ENCODE results near the gene GTF3C6. TPM values are rescaled to one million over a fixed set of nuclear protein-coding genes. Genes with fewer than 3 reads are reported as not detected.
"Not testable (repeated sequence)": the region's sequence is repeated elsewhere in the genome, so short reads cannot be mapped to it uniquely, and the experiment has no call there.

GTF3C6 gene
- total RNA-seq, 2 experiments from 2014 or later: 60.9 to 65.4 TPM

DNA sequence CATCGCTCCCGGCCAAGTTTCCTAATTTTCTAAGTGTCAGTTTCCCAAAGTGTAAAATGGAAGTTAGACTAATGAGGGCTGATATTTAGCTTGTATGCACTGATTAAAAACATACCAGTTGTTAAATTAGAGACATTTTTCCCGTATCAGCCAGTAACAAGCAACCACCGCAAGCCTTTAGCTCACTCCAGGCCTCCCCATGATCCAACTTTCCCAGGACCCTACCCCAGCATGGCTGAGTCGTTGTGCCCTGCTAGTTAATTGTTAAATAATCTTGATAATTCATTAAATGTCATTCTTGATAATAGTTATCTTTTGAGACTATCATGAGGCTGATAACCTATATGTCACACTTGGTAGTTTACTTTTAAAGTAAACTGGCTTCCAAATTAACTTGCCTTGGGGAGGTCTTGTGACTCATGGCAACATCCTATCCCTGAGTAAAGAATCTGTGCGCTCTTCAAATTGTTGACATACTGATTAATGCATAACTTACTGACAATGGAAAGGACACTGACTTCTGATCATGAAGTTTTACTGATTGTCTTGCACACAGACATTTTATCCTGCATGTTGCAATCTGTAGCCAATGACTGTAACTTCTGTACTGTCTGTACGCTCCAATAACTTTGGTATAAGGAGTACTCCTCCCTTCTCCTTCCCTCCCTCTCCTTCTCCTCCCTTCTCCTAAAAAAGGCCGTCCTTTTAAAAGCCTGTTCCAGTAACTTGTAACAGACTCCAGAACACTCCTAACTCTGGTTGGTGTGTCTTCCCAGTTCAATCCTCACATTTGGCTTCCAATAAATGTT is 6.3 kb upstream of the GTF3C6 start:
- no peaks in the 10 kb centered on the region for H3K9me3 Mint-ChIP-seq
- no peaks in the 10 kb centered on the region for H3K4me1 Mint-ChIP-seq
- H3K4me3 Mint-ChIP-seq: no peak overlapping the region
- DNase-seq: no peak
- H3K27me3 Mint-ChIP-seq: peaks cover 6% of the 10 kb centered on the region
- H3K27ac Mint-ChIP-seq: no peak overlapping the region
- H3K36me3 Mint-ChIP-seq: peaks cover 2% of the 10 kb centered on the region
- no peak for ATAC-seq (ENCODE audit: low read depth)
- POLR2A ChIA-PET: interaction anchor here (0.7 kb wide), 1 partner anchor 267 kb away, joined by 3 read pairs; no protein-coding TSS in a partner anchor

DNA sequence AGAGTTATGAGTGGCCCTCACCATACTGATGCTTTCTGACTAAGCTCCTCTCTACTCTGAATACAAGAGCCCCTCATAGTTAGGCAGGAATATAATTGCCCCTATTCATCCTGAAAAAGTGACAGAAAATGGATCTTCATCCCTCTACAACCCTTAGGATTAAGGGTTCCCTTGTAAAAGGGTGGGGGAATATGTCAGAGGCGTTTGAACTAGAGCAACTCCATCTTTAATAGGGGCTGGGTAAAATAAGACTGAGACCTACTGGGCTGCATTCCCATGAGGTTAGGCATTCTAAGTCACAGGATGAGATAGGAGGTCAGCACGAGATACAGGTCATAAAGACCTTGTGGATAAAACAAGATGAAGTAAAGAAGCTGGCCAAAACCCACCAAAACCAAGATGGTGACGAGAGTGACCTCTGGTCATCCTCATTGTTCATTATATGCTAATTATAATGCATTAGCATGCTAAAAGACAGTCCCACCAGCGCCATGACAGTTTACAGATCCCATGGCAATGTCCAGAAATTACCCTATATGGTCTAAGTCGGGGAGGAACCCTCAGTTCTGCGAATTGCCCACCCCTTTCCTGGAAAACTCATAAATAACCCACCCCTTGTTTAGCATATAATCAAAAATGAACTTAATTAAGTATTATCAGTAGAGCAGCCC is 4.7 kb upstream of the GTF3C6 start:
- peaks cover 2% of the 10 kb centered on the region for H3K36me3 Mint-ChIP-seq
- ATAC-seq (ENCODE audit: low read depth): no peak
- no peak for DNase-seq
- H3K27me3 Mint-ChIP-seq: peaks cover 6% of the 10 kb centered on the region
- no peaks in the 10 kb centered on the region for H3K9me3 Mint-ChIP-seq
- H3K4me1 Mint-ChIP-seq: peaks cover 3% of the 10 kb centered on the region
- no peak overlapping the region for H3K27ac Mint-ChIP-seq
- H3K4me3 Mint-ChIP-seq: no peak overlapping the region
- POLR2A ChIA-PET: no interaction called here

DNA sequence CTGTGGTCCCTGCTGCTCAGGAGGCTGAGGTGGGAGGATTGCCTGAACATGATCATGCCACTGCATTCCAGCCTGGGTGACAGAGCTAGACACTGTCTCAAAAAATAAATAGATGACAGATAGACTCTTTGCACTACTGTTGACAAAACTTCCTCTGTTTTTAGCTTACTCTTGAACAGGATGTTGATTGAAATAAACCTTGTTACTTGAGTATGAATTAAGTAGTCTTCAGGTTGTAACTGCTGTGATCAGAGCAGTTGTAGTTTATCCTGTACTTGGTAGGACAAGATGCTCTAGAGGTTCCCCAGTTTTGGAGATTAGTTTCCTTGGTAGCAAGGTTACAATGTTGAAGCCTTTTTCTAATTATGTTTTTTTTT is 1.5 kb downstream of the GTF3C6 start:
- no peak for ATAC-seq (ENCODE audit: low read depth)
- no peak for DNase-seq
- Mint-ChIP-seq H3K27ac (peak overlapping the region; percentile 57), H3K4me1 (peaks cover 10% of the 10 kb centered on the region), H3K9me3 (no peaks in the 10 kb centered on the region), H3K4me3 (peak overlapping the region; percentile 42), H3K27me3 (no peaks in the 10 kb centered on the region), H3K36me3 (peaks cover 19% of the 10 kb centered on the region)
- POLR2A ChIA-PET: interaction anchor here (0.9 to 6.4 kb wide), 4 partner anchors 11 to 145 kb away, joined by 3 to 71 read pairs (median 22); partner anchors contain the start of genes AMD1 and CDK19

DNA sequence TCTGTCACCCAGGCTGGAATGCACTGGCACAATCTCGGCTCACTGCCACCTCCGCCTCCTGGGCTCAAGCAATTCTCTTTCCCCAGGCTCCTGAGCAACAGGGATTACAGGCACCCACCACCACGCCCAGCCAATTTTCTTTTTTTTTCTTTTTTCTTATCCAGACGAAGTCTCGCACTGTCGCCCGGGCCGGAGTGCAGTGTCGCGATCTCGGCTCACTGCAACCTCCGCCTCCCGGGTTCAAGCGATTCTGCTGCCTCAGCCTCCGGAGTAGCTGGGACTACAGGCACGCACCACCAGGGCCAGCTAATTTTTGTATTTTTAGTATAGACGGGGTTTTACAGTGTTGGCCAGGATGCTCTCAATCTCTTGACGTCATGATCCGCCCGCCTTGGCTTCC is 4.1 kb downstream of the GTF3C6 start:
- DNase-seq; H3K27ac Mint-ChIP-seq; H3K9me3 Mint-ChIP-seq; H3K4me3 Mint-ChIP-seq; H3K4me1 Mint-ChIP-seq; ATAC-seq (ENCODE audit: low read depth); H3K27me3 Mint-ChIP-seq; POLR2A ChIA-PET: not testable (repeated sequence)
- H3K36me3 Mint-ChIP-seq: peaks cover 35% of the 10 kb centered on the region

DNA sequence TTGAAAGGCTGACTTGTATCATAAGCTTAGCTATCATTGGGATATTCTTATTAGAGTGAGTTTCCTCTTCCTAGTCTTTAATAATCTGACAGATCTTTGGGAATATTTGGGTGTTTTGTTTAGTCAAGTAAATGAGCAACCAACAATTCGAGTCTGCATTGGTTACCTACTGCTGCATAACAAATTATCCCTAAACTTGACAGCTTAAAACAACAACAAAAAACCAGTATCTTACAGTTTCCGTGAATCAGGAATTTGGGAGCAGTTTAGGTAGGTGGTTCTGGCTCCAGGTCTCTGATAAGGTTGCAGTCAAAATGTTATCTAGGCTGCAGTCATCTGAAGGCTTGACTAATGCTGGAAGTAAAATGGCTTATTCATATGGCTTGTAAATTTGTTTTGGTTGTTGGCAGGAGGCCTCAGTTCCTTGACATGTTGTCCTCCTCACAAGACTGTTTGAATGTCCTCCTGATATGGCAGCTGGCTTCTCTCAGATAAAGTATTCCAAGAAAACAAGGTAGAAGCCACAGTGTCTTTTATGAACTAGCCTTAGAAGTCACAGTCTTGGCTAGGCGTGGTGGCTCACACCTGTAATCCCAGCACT is 7.2 kb downstream of the GTF3C6 start:
- no peak for ATAC-seq (ENCODE audit: low read depth)
- no peak overlapping the region for H3K4me3 Mint-ChIP-seq
- DNase-seq: no peak
- H3K9me3 Mint-ChIP-seq: no peaks in the 10 kb centered on the region
- peaks cover 38% of the 10 kb centered on the region for H3K36me3 Mint-ChIP-seq
- no peaks in the 10 kb centered on the region for H3K27me3 Mint-ChIP-seq
- H3K4me1 Mint-ChIP-seq: peaks cover 2% of the 10 kb centered on the region
- H3K27ac Mint-ChIP-seq: no peak overlapping the region
- POLR2A ChIA-PET: interaction anchor here (0.6 kb wide), 1 partner anchor 704 kb away, joined by 3 read pairs; no protein-coding TSS in a partner anchor

DNA sequence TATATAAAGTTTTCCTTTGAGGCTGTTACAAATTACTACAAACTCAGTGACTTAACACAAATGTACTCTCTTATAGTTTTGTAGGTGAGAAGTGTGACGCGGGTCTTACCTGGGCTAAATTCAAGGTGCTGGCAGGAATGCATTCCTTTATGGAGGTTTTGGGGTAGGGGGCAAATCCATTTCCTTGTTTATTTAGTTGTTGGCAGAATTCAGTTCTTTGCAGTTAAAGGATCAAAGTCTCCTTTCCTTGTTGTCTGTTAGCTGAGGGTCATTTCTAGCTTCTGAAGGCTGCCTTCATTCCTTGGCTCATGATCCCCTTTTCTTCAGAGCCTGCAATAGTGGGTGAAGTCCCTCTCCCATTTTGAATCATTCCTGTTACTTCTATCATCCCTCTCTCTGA is 10.2 kb downstream of the GTF3C6 start:
- DNase-seq; H3K4me1 Mint-ChIP-seq; H3K27ac Mint-ChIP-seq; H3K4me3 Mint-ChIP-seq; POLR2A ChIA-PET; H3K27me3 Mint-ChIP-seq; H3K9me3 Mint-ChIP-seq; ATAC-seq (ENCODE audit: low read depth): not testable (repeated sequence)
- H3K36me3 Mint-ChIP-seq: peaks cover 29% of the 10 kb centered on the region

DNA sequence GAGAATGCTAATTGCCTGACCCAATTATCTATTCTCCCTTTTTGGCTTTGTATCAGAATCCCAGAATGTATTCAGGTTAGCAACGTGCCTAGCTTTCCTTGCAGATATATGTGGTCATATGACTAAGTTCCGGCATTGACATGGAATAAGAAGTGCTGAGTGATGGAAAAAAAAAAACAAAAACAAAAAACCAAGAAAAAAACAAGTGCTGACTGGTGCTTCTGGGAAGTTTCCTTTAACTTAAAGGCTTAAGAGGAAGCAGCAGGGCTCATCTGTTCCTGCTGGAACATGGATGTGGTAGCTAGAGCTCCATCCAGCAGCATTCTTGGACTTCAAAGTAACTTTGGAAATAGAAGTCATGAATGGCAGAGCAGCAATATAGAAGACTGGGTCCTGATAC is 13.0 kb downstream of the GTF3C6 start:
- POLR2A ChIA-PET: interaction anchor here (0.6 to 1.3 kb wide), 4 partner anchors 11 to 13 kb away, joined by 3 to 5 read pairs (median 4); partner anchors contain the start of gene GTF3C6
- no peaks in the 10 kb centered on the region for H3K9me3 Mint-ChIP-seq
- ATAC-seq (ENCODE audit: low read depth) (no peak), DNase-seq (no peak)
- peaks cover 2% of the 10 kb centered on the region for H3K4me1 Mint-ChIP-seq
- no peaks in the 10 kb centered on the region for H3K27me3 Mint-ChIP-seq
- H3K36me3 Mint-ChIP-seq: peaks cover 10% of the 10 kb centered on the region
- no peak overlapping the region for H3K4me3 Mint-ChIP-seq
- no peak overlapping the region for H3K27ac Mint-ChIP-seq

DNA sequence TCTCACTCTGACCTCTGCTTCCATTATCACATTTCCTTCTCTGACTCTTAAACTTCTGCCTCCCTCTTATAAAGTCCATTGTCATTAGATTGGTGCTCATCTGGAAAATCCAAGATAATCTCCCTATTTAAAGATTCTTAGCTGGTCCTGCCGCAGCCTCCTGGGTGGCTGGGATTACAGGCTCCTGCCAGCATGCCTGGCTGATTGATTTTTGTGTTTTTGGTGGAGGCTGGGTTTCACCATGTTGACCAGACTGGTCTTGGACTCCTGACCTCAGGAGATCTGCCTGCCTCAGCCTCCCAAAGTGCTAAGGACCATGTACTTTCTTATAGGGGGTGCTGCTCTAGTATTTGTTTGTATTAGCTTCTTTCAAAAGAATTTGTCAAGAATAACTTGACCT is 18.1 kb downstream of the GTF3C6 start:
- H3K36me3 Mint-ChIP-seq: peaks cover 5% of the 10 kb centered on the region
- POLR2A ChIA-PET: interaction anchor here (0.7 to 0.8 kb wide), 2 partner anchors 18 to 328 kb away, joined by 3 read pairs; partner anchors contain the start of gene GTF3C6

DNA sequence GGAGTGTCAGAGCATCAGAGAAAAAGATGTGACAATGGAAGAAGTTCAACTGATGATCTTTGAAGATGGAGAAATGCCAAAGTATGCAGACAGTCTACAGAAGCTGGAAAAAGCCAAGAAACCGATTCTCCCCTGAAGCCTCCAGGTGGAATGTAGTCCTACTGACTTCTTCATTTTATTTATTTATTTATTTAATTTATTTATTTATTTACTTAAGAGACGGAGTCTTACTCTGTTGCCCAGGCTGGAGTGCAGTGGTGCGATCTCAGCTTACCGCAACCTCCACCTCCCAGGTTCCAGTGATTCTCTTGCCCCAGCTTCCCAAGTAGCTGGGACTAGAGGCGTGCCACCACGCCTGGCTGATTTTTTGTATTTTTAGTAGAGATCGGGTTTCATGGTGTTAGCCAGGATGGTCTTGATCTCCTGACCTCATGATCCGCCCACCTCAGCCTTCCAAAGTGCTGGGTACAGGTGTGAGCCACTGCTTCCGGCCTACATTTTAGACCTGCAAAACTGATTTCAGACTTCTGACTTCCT is 21.1 kb downstream of the GTF3C6 start:
- DNase-seq: no peak
- ATAC-seq (ENCODE audit: low read depth): no peak
- no peak overlapping the region for H3K27ac Mint-ChIP-seq
- no peaks in the 10 kb centered on the region for H3K9me3 Mint-ChIP-seq
- H3K27me3 Mint-ChIP-seq: no peaks in the 10 kb centered on the region
- POLR2A ChIA-PET: no interaction called here
- no peak overlapping the region for H3K4me3 Mint-ChIP-seq
- peaks cover 8% of the 10 kb centered on the region for H3K36me3 Mint-ChIP-seq
- H3K4me1 Mint-ChIP-seq: peaks cover 21% of the 10 kb centered on the region

More for the DNA sequence above, 18.1 kb downstream of the GTF3C6 start:
- Mint-ChIP-seq H3K27me3 (no peaks in the 10 kb centered on the region), H3K27ac (no peak overlapping the region), H3K4me1 (peaks cover 9% of the 10 kb centered on the region), H3K9me3 (no peaks in the 10 kb centered on the region), H3K4me3 (no peak overlapping the region)
- DNase-seq (no peak), ATAC-seq (ENCODE audit: low read depth) (no peak)

DNA sequence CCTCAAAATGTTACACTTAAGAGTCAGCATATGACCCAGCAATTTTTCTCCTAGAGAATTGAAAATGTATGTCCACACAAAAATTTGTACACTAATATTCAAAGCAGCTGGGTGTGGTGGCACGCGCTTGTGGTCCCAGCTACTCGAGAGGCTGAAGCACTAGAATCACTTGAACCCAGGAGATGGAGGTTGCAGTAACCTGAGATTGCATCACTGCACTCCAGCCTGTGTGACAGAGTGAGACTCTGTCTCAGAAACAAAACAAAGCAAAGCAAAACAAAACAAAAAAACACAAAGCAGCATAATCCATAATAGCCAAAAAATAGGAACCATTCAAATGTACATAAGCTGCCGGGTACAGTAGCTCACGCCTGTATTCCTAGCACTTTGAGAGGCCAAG is 21.7 kb downstream of the GTF3C6 start:
- DNase-seq: no peak
- peak overlapping the region; percentile 97 for H3K4me3 Mint-ChIP-seq
- no peak for ATAC-seq (ENCODE audit: low read depth)
- no peaks in the 10 kb centered on the region for H3K9me3 Mint-ChIP-seq
- peaks cover 21% of the 10 kb centered on the region for H3K4me1 Mint-ChIP-seq
- H3K36me3 Mint-ChIP-seq: peaks cover 10% of the 10 kb centered on the region
- H3K27me3 Mint-ChIP-seq: no peaks in the 10 kb centered on the region
- POLR2A ChIA-PET: no interaction called here
- H3K27ac Mint-ChIP-seq: peak overlapping the region; percentile 67

DNA sequence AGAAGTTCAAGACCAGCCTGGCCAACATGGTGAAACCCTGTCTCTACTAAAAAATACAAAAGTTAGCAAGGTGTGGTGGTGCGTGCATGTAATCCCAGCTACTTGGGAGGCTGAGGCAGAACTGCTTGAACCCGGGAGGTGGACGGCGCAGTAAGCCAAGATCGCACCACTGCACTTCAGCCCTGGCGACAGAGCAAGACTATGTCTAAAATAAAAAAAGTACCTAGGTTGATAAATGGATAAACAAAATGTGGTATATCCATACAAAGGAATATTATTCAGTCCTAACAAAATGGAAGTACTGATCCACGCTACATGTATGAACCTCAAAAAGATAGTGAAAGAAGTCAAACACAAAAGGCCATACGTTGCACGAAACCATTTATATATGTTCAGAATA is 22.1 kb downstream of the GTF3C6 start:
- POLR2A ChIA-PET: no interaction called here
- Mint-ChIP-seq H3K36me3 (peaks cover 13% of the 10 kb centered on the region), H3K4me3 (peak overlapping the region; percentile 97), H3K4me1 (peaks cover 21% of the 10 kb centered on the region), H3K9me3 (no peaks in the 10 kb centered on the region), H3K27ac (peak overlapping the region; percentile 99), H3K27me3 (no peaks in the 10 kb centered on the region)
- DNase-seq (no peak), ATAC-seq (ENCODE audit: low read depth) (no peak)

DNA sequence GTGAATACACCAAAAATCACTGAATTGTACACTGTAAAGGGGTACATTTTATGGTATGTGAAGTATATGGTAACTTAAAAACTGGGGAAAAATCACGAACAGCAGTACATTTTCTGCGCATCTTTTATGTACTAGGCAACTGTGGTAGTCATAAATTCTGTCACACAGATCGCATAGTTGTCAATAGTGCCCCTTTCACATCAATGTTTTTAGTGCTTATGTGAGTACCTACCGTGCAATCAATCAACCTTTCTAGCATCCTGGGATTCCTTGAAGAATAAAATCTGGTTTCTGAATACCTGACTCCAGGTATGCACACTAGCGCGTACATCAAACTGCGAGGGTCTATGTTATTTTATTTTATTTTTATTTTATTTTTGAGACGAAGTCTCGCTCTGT is 22.7 kb downstream of the GTF3C6 start:
- DNase-seq (no peak), ATAC-seq (ENCODE audit: low read depth) (no peak)
- Mint-ChIP-seq H3K27me3 (no peaks in the 10 kb centered on the region), H3K36me3 (peaks cover 18% of the 10 kb centered on the region), H3K9me3 (no peaks in the 10 kb centered on the region), H3K27ac (peak overlapping the region; percentile 99), H3K4me1 (peaks cover 24% of the 10 kb centered on the region), H3K4me3 (peak overlapping the region; percentile 97)
- POLR2A ChIA-PET: interaction anchor here (1.2 to 2.6 kb wide), 6 partner anchors 23 to 801 kb away, joined by 3 to 33 read pairs (median 10); partner anchors contain the start of genes AMD1, CDC40, CDK19 and GTF3C6
